GM12801 (cell line): ENCODE data around the gene RSRC1.

Experiments
- CTCF ChIP-seq: IDR thresholded peaks from one replicate; pipeline ENCODE4 v1.5.1; 2011; ENCODE audit warnings: control low read depth; ENCODE audit not compliant: insufficient read length; ENCODE audit errors: extremely low read depth

RSRC1 gene

GRCh38 chr3:158563076-158563475 is 453.2 kb downstream of the RSRC1 start:
- no peak for TF ChIP-seq CTCF

- TF ChIP-seq CTCF: no peak
Measured at GRCh38 chr3:158565076-158565475, 455.2 kb downstream of the RSRC1 start.

GRCh38 chr3:158568784-158569183 is 458.9 kb downstream of the RSRC1 start:
- no peak for TF ChIP-seq CTCF

GRCh38 chr3:158569794-158570193 is 459.9 kb downstream of the RSRC1 start:
- TF ChIP-seq CTCF: no peak

GRCh38 chr3:158570999-158571702 is 461.3 kb downstream of the RSRC1 start, which contains the start of gene MLF1:
MLF1 (plus strand) TSS chr3:158571194; CDS start chr3:158571301, 107 bp downstream.
- no peak for TF ChIP-seq CTCF

- TF ChIP-seq CTCF: no peak
Measured at GRCh38 chr3:158571969-158572765, 462.3 kb downstream of the RSRC1 start.

GRCh38 chr3:158572766-158573060 is 462.8 kb downstream of the RSRC1 start:
- TF ChIP-seq CTCF: no peak
